SK-N-MC (cell line): ENCODE data around the gene MAPT.

Experiments used
- EZH2 ChIP-seq: fragments of 200-600 bp; sonication (generic); IDR thresholded peaks from one replicate; pipeline ENCODE4 v1.6.1; 2017; ENCODE audit warnings: antibody characterized with exemption
- POLR2AphosphoS5 ChIP-seq: IDR thresholded peaks from 2 replicates; pipeline ENCODE4 v1.6.1; 2012; ENCODE audit warnings: mild to moderate bottlenecking, low read depth, low read length, borderline replicate concordance

DNA sequence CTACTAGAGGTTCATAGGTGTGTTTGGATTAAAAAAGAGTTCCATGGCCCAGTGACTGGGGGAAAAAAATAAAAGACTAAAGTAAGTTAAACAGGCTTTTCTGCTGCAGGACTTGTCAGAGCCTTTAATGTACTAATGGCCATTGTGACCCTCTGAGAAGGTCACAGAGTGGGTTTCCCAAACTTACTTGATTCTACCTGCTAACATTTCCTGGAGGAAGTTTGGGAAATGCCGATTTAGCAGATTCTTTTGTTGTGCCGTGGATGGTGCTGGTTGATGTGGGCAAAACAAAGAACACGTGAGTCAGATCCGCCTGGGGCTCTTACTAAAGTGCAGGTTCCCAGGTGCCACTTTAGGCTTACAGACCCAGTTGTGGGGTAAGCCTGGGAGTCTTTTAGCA is 91.1 kb downstream of the MAPT start:
- no peak for TF ChIP-seq EZH2
- no peak for TF ChIP-seq POLR2AphosphoS5
